Left ventricle myocardium inferior (tissue), 1 donor: Measurements from ENCODE around the gene RDH8. TPM values are rescaled to one million over a fixed set of nuclear protein-coding genes. Genes with fewer than 3 reads are reported as not detected.

Experiments
- DNase-seq: peaks from one replicate; pipeline ENCODE4 v3.0.0-alpha.2; 2020
- H3K27ac ChIP-seq: fragments of 200-600 bp; replicated peaks from 2 replicates; pipeline ENCODE4 v1.8.0; 2021
- H3K27me3 ChIP-seq: fragments of 200-600 bp; 2 replicates; pipeline ENCODE4 v1.8.0; 2021; ENCODE audit warnings: low read depth
- H3K36me3 ChIP-seq: fragments of 200-600 bp; 2 replicates; pipeline ENCODE4 v1.8.0; 2021
- H3K4me1 ChIP-seq: fragments of 200-600 bp; 2 replicates; pipeline ENCODE4 v1.8.0; 2021
- H3K4me3 ChIP-seq: fragments of 200-600 bp; 2 replicates; pipeline ENCODE4 v1.8.0; 2021; ENCODE audit warnings: mild to moderate bottlenecking, moderate library complexity
- H3K9me3 ChIP-seq: fragments of 200-600 bp; replicated peaks from 2 replicates; pipeline ENCODE4 v1.8.0; 2021
- CTCF ChIP-seq: fragments of 200-600 bp; IDR thresholded peaks from 2 replicates; pipeline ENCODE4 v1.8.0; 2021; ENCODE audit warnings: antibody characterized with exemption, mild to moderate bottlenecking, borderline replicate concordance
- intact Hi-C: fragments of 100-400 bp; cut with micrococcal nuclease; formaldehyde crosslinking; loops from one replicate; pipeline ENCODE4 v1.11.0; 2022
- total RNA-seq: library from RNA; stranded (reverse); fragmentation: NEBNext Ultra II Directional; extraction: Animal tissue kit (Norgen Biotek cat#: 25700); gene quantifications from one replicate; pipeline ENCODE4 v1.2.1, GENCODE V29; 2021
- donor health status: DM: no; HTN: yes; CAD: no; lungs with severe emphysema.

RDH8 gene
- total RNA-seq, 1 donor from 2014 or later, result not detected

- Histone ChIP-seq H3K4me3 (peak overlapping the region; percentile 69), H3K27ac (peak overlapping the region; percentile 87), H3K4me1 (peaks cover 32% of the 10 kb centered on the region), H3K9me3 (no peaks in the 10 kb centered on the region), H3K27me3 (peaks cover 99% of the 10 kb centered on the region), H3K36me3 (peaks cover 8% of the 10 kb centered on the region)
- DNase-seq, result no peak
- intact Hi-C loops, result no loop called here
- no peak for TF ChIP-seq CTCF
These were observed 3.5 kb upstream of the RDH8 start for GRCh38 chr19:10009714-10010224.

GRCh38 chr19:10010247-10010691 lies 3.0 kb upstream of the RDH8 start, which contains the start of gene COL5A3:
COL5A3 (minus strand) TSS chr19:10010504; CDS start chr19:10010385, 119 bp downstream.
- intact Hi-C loops, result no loop called here
- Histone ChIP-seq H3K9me3 (no peaks in the 10 kb centered on the region), H3K4me1 (peaks cover 27% of the 10 kb centered on the region), H3K27ac (peak within 1 kb of the TSS; percentile 87), H3K27me3 (peaks cover 99% of the 10 kb centered on the region), H3K36me3 (peaks cover 6% of the 10 kb centered on the region), H3K4me3 (peak within 1 kb of the TSS; percentile 69)
- peak; percentile 76 for DNase-seq
- TF ChIP-seq CTCF, result no peak

- peaks cover 20% of the 10 kb centered on the region for H3K4me1 ChIP-seq
- H3K27ac ChIP-seq, result peak overlapping the region; percentile 87
- TF ChIP-seq CTCF, result no peak
- no peaks in the 10 kb centered on the region for H3K9me3 ChIP-seq
- intact Hi-C loops, result no loop called here
- DNase-seq, result no peak
- H3K36me3 ChIP-seq, result no peaks in the 10 kb centered on the region
- H3K4me3 ChIP-seq, result peak overlapping the region; percentile 69
- peaks cover 99% of the 10 kb centered on the region for H3K27me3 ChIP-seq
These were observed 2.3 kb upstream of the RDH8 start for GRCh38 chr19:10010939-10011338.

- H3K27me3 ChIP-seq, result peaks cover 97% of the 10 kb centered on the region
- intact Hi-C loops, result no loop called here
- TF ChIP-seq CTCF, result no peak
These were observed 1.3 kb upstream of the RDH8 start for GRCh38 chr19:10011974-10012373.

GRCh38 chr19:10013834-10014618 lies 743 bp downstream of the RDH8 start:
- DNase-seq, result no peak
- TF ChIP-seq CTCF, result no peak
- H3K27me3 ChIP-seq, result peaks cover 86% of the 10 kb centered on the region

More at GRCh38 chr19:10011974-10012373, 1.3 kb upstream of the RDH8 start:
- no peak for DNase-seq
- no peaks in the 10 kb centered on the region for H3K36me3 ChIP-seq
- H3K9me3 ChIP-seq, result no peaks in the 10 kb centered on the region
- H3K27ac ChIP-seq, result peak overlapping the region; percentile 87
- H3K4me1 ChIP-seq, result peaks cover 19% of the 10 kb centered on the region
- no peak overlapping the region for H3K4me3 ChIP-seq

More at GRCh38 chr19:10013834-10014618, 743 bp downstream of the RDH8 start:
- no peak overlapping the region for H3K27ac ChIP-seq
- peaks cover 13% of the 10 kb centered on the region for H3K4me1 ChIP-seq
- H3K9me3 ChIP-seq, result no peaks in the 10 kb centered on the region
- H3K4me3 ChIP-seq, result no peak overlapping the region
- intact Hi-C loops, result no loop called here
- H3K36me3 ChIP-seq, result no peaks in the 10 kb centered on the region
